Measurements from ENCODE around the gene ZNF274.

The ZNF274 gene

DNA sequence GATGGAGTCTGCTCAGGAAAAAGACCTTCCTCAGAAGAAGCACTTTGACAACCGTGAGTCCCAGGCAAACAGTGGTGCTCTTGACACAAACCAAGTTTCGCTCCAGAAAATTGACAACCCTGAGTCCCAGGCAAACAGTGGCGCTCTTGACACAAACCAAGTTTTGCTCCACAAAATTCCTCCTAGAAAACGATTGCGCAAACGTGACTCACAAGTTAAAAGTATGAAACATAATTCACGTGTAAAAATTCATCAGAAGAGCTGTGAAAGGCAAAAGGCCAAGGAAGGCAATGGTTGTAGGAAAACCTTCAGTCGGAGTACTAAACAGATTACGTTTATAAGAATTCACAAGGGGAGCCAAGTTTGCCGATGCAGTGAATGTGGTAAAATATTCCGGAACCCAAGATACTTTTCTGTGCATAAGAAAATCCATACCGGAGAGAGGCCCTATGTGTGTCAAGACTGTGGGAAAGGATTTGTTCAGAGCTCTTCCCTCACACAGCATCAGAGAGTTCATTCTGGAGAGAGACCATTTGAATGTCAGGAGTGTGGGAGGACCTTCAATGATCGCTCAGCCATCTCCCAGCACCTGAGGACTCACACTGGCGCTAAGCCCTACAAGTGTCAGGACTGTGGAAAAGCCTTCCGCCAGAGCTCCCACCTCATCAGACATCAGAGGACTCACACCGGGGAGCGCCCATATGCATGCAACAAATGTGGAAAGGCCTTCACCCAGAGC, 29.6 kb downstream of the ZNF274 start:
- H3K4me3 ChIP-seq (ENCODE audit: low read depth, low read length), result no peak overlapping the region
- in situ Hi-C loops (cut with HindIII; ENCODE audit: low sequenced_read_pairs), result no loop called here
- no peak for DNase-seq (ENCODE audit: low read depth, low spot score)
- TF ChIP-seq, protein P1, sequence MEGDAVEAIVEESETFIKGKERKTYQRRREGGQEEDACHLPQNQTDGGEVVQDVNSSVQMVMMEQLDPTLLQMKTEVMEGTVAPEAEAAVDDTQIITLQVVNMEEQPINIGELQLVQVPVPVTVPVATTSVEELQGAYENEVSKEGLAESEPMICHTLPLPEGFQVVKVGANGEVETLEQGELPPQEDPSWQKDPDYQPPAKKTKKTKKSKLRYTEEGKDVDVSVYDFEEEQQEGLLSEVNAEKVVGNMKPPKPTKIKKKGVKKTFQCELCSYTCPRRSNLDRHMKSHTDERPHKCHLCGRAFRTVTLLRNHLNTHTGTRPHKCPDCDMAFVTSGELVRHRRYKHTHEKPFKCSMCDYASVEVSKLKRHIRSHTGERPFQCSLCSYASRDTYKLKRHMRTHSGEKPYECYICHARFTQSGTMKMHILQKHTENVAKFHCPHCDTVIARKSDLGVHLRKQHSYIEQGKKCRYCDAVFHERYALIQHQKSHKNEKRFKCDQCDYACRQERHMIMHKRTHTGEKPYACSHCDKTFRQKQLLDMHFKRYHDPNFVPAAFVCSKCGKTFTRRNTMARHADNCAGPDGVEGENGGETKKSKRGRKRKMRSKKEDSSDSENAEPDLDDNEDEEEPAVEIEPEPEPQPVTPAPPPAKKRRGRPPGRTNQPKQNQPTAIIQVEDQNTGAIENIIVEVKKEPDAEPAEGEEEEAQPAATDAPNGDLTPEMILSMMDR (IDR thresholded peaks at IDR 0.05; ENCODE audit: low read depth, low read length), result no peak

GRCh38 chr19:58213075-58213369, 30.2 kb downstream of the ZNF274 start:
- no peak overlapping the region for H3K4me3 ChIP-seq (ENCODE audit: low read depth, low read length)
- TF ChIP-seq, protein P1 (IDR thresholded peaks at IDR 0.05; ENCODE audit: low read depth, low read length), result no peak
- in situ Hi-C loops (cut with HindIII; ENCODE audit: low sequenced_read_pairs), result no loop called here
- no peak for DNase-seq (ENCODE audit: low read depth, low spot score)

DNA sequence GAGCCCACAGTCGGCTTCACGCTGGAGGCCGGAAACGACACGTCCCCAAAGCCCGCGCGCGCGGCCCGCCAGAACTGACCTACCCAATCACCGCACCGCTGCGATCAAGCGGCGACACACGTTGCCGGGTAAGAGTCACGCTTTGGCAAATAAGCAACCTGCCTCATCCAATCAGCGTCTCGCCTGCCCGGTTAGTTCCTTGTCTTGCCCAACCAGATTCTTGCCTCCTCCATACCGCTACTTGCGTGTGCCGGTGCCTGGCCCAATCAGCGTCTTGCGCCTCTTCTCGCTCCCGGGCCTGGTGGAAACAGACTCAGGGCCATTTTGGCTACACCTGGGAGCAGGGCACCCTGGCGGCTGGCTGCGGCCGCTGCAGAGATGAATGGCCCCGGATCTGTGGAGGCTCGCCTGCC, 34.2 kb downstream of the ZNF274 start:
- in situ Hi-C loops (cut with HindIII; ENCODE audit: low sequenced_read_pairs), result no loop called here
- no peak overlapping the region for H3K4me3 ChIP-seq (ENCODE audit: low read depth, low read length)
- no peak for DNase-seq (ENCODE audit: low read depth, low spot score)
- TF ChIP-seq, protein P1 (IDR thresholded peaks at IDR 0.05; ENCODE audit: low read depth, low read length), result no peak

DNA sequence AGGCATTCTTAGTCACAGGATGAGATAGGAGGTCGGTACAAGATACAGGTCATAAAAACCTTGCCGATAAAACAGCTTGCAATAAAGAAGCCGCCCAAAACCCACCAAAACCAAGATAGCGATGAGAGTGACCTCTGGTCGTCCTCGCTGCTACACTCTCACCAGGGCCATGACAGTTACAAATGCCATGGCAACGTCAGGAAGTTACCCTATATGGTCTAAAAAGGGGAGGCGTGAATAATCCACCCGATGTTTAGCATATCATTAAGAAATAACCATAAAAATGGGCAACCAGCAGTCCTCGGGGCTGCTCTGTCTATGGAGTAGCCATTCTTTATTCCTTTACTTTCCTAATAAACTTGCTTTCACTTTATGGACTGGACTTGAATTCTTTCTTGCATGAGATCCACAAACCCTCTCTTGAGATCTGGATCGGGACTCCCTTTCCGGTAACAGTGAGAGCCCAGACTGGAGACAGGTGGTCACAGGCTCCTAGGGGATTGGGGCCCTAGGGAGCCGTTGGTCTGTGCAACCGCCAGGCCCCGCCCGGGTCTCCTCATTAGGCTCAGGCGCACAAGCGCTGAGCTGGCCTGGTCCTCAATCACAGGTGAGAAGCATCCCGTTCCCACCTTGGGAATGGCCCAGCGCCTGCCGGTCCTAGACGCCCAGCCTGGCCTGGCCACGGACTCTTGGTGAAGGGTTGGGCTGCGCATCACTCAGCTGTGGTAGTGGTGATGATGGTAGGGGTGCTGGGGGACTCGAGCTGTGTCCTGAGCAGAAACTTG, 34.9 kb downstream of the ZNF274 start:
- TF ChIP-seq, protein P1 (IDR thresholded peaks at IDR 0.05; ENCODE audit: low read depth, low read length), result no peak
- DNase-seq (ENCODE audit: low read depth, low spot score), result no peak
- in situ Hi-C loops (cut with HindIII; ENCODE audit: low sequenced_read_pairs), result no loop called here
- H3K4me3 ChIP-seq (ENCODE audit: low read depth, low read length), result no peak overlapping the region

DNA sequence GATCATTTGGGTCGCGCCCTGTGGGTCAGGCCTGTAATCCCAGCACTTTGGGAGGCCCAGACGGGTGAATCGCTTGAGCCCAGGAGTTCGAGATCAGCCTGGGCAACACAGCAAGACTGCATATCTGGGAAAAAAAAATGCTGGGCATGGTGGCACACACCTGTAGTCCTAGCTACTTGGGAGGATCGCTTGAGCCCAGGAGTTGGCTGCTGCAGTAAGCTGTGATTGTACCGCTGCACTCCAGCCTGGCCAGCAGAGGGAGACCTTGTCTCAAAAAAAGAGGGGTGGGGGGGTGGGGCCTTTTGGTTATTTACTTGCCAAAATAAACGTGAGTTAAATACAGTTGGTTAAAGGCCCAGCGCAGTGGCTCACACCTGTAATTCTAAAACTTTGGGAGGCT, 36.0 kb downstream of the ZNF274 start:
- in situ Hi-C loops (cut with HindIII; ENCODE audit: low sequenced_read_pairs), result no loop called here
- TF ChIP-seq, protein P1 (IDR thresholded peaks at IDR 0.05; ENCODE audit: low read depth, low read length), result no peak
- DNase-seq (ENCODE audit: low read depth, low spot score), result no peak
- H3K4me3 ChIP-seq (ENCODE audit: low read depth, low read length), result no peak overlapping the region

DNA sequence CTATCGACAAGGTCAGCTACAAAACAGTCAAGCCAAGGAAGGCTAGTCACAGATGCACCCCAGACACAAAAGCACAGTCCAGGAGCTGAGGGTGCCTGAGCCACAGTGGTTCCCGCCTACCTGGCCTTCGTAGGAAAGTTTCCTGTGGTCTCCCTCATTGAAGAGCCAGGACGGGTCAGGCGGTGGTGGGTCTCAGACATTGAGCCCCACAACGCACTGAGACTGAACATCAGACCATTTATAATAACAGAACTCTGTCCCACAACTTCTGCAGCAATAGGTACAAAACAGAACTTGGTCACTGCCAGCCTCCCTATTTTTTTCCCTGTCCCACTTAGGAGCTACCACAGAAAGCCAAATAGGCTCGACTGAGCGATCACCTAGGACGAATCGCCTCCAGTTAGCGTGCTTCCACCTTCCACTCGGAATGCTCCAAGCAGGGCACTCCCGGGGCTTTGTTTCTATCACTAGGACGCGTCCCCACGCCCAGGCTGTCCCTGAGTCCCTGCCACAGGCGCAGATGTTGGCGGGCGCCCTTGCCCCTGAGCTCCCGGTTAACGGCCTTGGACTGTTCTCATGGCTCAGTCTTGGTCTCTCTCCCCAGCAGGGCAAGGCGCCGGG, 45.2 kb downstream of the ZNF274 start:
- no peak for DNase-seq (ENCODE audit: low read depth, low spot score)
- TF ChIP-seq, protein P1 (IDR thresholded peaks at IDR 0.05; ENCODE audit: low read depth, low read length), result no peak
- in situ Hi-C loops (cut with HindIII; ENCODE audit: low sequenced_read_pairs), result no loop called here
- peak overlapping the region; percentile 84 for H3K4me3 ChIP-seq (ENCODE audit: low read depth, low read length)

All from astrocyte of the spinal cord (primary cell).